GM19467 (cell line): ENCODE results near the gene CMTM1.
"Not testable (repeated sequence)": the region's sequence is repeated elsewhere in the genome, so short reads cannot be mapped to it uniquely, and the experiment has no call there.

Source experiments
- ATAC-seq: cut with Tn5 transposase; IDR thresholded peaks from one replicate; pipeline ENCODE4 v1.9.1; 2021; ENCODE audit warnings: mild to moderate bottlenecking, moderate library complexity; ENCODE audit not compliant: unreplicated experiment

Gene CMTM1

GRCh38 chr16:66561381-66562080, 4.7 kb upstream of the CMTM1 start:
- ATAC-seq = no peak

DNA sequence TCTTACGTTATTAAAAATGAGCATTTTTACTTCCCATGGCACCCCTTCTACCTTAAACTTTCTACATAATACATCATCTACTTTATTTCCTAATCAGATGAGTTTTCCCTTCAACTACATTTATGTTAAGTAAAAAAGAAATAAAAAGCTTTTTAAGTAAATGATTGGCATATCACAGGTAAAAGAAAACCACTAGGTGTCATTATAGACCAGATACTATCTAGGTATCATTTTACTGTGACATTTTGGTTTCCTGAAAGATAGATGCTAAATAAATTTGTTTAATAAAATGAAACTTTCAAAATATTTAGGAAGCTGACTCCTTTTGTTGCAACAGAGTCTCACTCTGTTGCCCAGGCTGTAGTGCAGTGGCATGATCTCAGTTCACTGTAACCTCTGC, 3.8 kb upstream of the CMTM1 start:
- no peak for ATAC-seq

DNA sequence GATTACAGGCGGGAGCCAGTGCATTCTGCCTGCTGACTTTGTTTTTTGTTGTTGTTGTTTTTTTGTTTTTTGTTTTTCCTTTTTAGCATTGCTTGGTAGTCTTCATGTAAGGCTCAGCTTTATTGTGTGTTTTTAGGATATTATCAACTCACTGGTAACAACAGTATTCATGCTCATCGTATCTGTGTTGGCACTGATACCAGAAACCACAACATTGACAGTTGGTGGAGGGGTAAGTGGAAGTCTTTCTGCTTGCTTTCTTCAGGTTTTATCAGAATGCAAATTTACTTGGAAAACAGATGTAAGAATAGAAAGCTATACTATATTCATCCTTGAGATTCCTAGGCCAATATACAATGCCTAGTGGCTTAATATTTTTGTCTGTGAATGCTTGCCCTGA, 3.3 kb upstream of the CMTM1 start:
- no peak for ATAC-seq

GRCh38 chr16:66563574-66564334, 2.5 kb upstream of the CMTM1 start:
- ATAC-seq = no peak

- ATAC-seq = not testable (repeated sequence)
Observed at GRCh38 chr16:66567270-66567669, 1.0 kb downstream of the CMTM1 start.

GRCh38 chr16:66568355-66568754, 2.1 kb downstream of the CMTM1 start:
- no peak for ATAC-seq

- ATAC-seq = no peak
Observed at GRCh38 chr16:66569131-66569530, 2.9 kb downstream of the CMTM1 start.

DNA sequence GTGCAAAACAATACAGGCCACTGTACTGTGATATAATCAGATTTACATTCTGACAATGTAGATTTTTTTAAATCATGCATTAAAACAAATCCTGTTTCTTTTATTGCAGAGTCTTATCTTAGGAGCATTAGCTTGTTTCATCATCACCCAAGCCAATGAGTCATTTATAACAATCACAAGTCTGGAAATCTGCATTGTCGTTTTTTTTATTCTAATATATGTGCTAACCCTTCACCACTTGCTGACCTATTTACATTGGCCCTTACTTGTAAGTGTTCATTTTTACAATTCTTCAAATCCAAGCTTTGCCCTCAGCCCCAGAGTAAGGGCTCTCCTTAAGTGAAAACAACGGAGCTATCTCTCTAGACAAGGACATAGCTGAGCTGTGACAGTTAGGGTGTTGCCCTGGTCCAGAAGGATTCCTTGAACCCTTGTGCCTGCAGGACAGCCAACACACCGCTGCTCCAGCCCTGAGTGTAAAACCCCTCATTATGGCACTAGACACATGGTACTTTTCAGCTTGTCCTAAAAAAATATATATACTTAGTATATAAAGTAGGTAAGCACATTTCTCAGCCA, 3.7 kb downstream of the CMTM1 start:
- no peak for ATAC-seq

- ATAC-seq = no peak
Observed at GRCh38 chr16:66572356-66572755, 6.1 kb downstream of the CMTM1 start.

GRCh38 chr16:66574081-66574480, 7.8 kb downstream of the CMTM1 start:
- ATAC-seq = no peak

DNA sequence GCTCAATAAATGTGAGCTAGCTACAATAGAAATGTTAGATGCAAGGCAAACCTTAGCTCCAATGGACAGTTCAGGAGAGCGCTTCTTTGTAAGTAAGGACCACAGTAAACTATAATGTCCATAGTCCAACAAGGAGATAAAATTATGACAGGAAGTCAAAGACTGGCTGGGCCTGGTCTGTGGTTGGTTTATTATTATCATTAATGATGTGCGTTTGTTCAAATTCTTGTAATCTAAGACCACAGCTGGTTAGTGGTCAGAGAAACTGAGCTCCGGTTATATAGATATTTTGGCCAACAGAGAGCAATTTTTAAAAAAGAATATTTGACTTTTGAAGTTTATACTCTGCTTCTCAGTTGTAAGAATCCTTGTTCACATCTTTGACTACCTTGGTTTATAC, 8.3 kb downstream of the CMTM1 start:
- no peak for ATAC-seq

GRCh38 chr16:66575060-66575459, 8.8 kb downstream of the CMTM1 start:
- ATAC-seq = no peak

DNA sequence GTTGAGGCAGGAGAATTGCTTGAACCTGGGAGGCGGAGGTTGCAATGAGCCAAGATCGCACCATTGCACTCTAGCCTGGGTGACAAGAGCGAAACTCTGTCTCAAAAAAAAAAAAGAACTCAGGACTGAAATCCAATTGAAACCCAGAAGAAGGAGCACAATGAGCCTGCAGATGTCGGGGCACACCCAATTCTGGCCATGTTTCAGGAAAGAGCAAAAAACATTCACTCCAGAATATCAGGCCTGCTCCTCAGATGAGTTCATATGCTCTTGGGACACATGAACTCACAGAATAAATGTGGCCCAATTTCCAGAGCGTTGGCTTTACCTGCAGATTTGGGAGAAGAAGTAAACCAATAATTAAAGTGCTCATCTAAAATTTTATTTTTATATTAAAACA, 10.1 kb downstream of the CMTM1 start:
- ATAC-seq = no peak

- ATAC-seq = no peak
Observed at GRCh38 chr16:66578651-66579531, 12.7 kb downstream of the CMTM1 start, which contains the start of gene CMTM2. Gene CMTM2 (plus strand): TSS chr16:66579463. CDS start chr16:66579608, 145 bp downstream.

GRCh38 chr16:66580605-66581209, 14.5 kb downstream of the CMTM1 start:
- ATAC-seq = no peak

- ATAC-seq = no peak
Observed at GRCh38 chr16:66581246-66581952, 15.2 kb downstream of the CMTM1 start.

DNA sequence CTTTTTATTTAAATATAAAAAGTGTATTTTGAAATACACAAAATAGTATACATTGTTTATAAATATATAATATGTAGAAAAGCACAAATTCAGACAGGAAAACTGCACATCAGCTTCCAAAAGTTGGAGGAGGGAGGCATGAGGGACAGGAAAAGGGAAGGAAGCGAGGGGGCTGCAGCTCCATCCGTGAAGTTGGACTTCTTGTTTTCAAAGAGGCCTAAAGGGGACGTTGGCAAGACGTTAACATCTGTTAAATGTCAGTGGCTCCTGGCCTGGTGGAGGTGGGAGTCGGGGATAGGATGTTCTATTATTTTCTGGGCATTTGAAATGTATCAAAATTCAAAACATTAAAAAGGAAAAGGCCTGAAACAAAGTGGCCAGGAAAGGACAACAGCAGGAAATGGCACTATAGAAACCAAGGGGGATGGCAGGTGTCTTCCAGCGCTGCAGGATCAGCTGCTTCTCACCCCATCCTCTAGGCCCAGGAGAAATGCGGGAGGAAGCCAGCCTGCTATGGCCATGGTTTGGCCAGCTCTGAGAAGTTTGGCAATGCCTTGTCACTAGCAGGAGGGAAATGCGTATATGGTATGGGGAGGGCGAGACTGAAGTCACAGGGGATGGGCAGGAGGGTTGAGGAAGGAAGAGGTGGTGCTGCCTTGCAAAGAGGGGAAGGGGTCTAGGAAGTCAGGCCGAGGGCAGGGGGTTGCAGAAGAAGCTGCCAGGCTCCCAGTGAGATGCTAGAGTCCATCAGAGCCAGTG, 19.4 kb downstream of the CMTM1 start:
- ATAC-seq = no peak

DNA sequence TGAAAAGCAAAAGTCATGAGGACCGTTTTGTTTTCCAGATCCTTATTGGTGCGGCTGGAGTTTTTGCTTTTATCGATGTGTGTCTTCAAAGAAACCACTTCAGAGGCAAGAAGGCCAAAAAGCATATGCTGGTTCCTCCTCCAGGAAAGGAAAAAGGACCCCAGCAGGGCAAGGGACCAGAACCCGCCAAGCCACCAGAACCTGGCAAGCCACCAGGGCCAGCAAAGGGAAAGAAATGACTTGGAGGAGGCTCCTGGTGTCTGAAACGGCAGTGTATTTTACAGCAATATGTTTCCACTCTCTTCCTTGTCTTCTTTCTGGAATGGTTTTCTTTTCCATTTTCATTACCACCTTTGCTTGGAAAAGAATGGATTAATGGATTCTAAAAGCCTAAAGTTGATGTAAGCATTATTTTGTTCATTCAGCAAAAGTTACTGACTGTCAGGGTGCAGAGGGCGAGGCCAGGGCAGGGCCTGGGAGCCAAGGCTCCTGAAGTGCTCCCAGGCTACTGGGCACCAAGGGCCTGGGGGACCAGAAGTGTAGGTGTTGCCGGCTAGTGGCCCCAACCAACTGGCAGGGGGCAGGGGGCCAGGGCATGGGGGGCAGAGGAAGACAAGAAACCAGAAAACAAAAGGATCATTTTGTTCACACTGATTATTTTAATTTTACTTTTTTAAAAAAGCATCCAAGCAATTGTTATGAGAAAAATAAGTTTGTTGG, 21.8 kb downstream of the CMTM1 start:
- no peak for ATAC-seq
